ENCODE measurements around the gene VPS11.
"Not testable (repeated sequence)": the region's sequence is repeated elsewhere in the genome, so short reads cannot be mapped to it uniquely, and the experiment has no call there.

VPS11 gene

GRCh38 chr11:119067371-119068222 lies at the start of gene VPS11:
Gene VPS11, plus strand, starts transcription at chr11:119067818. Its CDS starts 6 bp downstream, at chr11:119067824.
- DNase-seq = peak; percentile 99

GRCh38 chr11:119018074-119018938 lies 49.3 kb upstream of the VPS11 start, which contains the start of the genes RPS25 and TRAPPC4:
Gene RPS25, minus strand, starts transcription at chr11:119018343. Its CDS starts 59 bp downstream, at chr11:119018284.
Gene TRAPPC4, plus strand, starts transcription at chr11:119018766. Its CDS starts 30 bp downstream, at chr11:119018796.
- DNase-seq = peak; percentile 97

GRCh38 chr11:119019996-119020395 lies 47.6 kb upstream of the VPS11 start:
- DNase-seq = no peak

- DNase-seq = no peak
Measured at GRCh38 chr11:119021631-119022030, 46.0 kb upstream of the VPS11 start.

- DNase-seq = no peak
Measured at GRCh38 chr11:119023741-119024140, 43.9 kb upstream of the VPS11 start.

GRCh38 chr11:119024430-119025098 lies 43.1 kb upstream of the VPS11 start:
- DNase-seq = no peak

GRCh38 chr11:119025099-119025473 lies 42.5 kb upstream of the VPS11 start:
- no peak for DNase-seq

GRCh38 chr11:119025541-119025940 lies 42.1 kb upstream of the VPS11 start:
- no peak for DNase-seq

- no peak for DNase-seq
Measured at GRCh38 chr11:119025978-119026766, 41.4 kb upstream of the VPS11 start.

GRCh38 chr11:119026970-119027369 lies 40.6 kb upstream of the VPS11 start:
- no peak for DNase-seq

GRCh38 chr11:119027561-119028345 lies 39.9 kb upstream of the VPS11 start:
- DNase-seq = no peak

- DNase-seq = no peak
Measured at GRCh38 chr11:119028346-119029068, 39.1 kb upstream of the VPS11 start.

GRCh38 chr11:119029069-119029339 lies 38.6 kb upstream of the VPS11 start:
- no peak for DNase-seq

- peak; percentile 37 for DNase-seq
Measured at GRCh38 chr11:119029340-119030028, 38.1 kb upstream of the VPS11 start.

GRCh38 chr11:119030029-119030328 lies 37.6 kb upstream of the VPS11 start:
- no peak for DNase-seq

GRCh38 chr11:119030329-119031047 lies 37.1 kb upstream of the VPS11 start, which contains the start of gene SLC37A4:
Gene SLC37A4, minus strand, starts transcription at chr11:119030877.
- DNase-seq = peak; percentile 99

- no peak for DNase-seq
Measured at GRCh38 chr11:119031912-119032280, 35.7 kb upstream of the VPS11 start.

- DNase-seq = not testable (repeated sequence)
Measured at GRCh38 chr11:119033421-119033820, 34.2 kb upstream of the VPS11 start.

GRCh38 chr11:119034813-119035212 lies 32.8 kb upstream of the VPS11 start:
- DNase-seq = no peak

GRCh38 chr11:119038884-119039283 lies 28.7 kb upstream of the VPS11 start:
- DNase-seq = no peak

All from activated CD4-positive, alpha-beta T cell treated with anti-CD3 and anti-CD28 coated beads, Interleukin-10, Interleukin-2, amounts not matched to agents 100 ng/mL and 50 ng/mL, durations not matched to agents 16 hours and 8 hours (primary cell).